Mucosa of descending colon (tissue), 3 donors: ENCODE measurements around the gene LENG1. TPM values are rescaled to one million over a fixed set of nuclear protein-coding genes. Genes with fewer than 3 reads are reported as not detected.

Experiments
- ATAC-seq: fragments of 200-7000 bp; cut with Tn5 transposase; one replicate; pipeline ENCODE4 v1.9.1; 2020; ENCODE audit warnings: mild to moderate bottlenecking, moderate library complexity
- DNase-seq, 3 donors: peaks; one replicate each; pipeline ENCODE4 v3.0.0-alpha.2; 2020
- H3K36me3 ChIP-seq: fragments of 200-600 bp; one replicate; pipeline ENCODE4 v1.8.0; 2021; ENCODE audit warnings: low read depth, mild to moderate bottlenecking
- H3K4me1 ChIP-seq: fragments of 200-600 bp; one replicate; pipeline ENCODE4 v1.8.0; 2021; ENCODE audit warnings: low read depth, mild to moderate bottlenecking
- H3K4me3 ChIP-seq: fragments of 200-600 bp; one replicate; pipeline ENCODE4 v1.8.0; 2021; ENCODE audit warnings: mild to moderate bottlenecking
- H3K9me3 ChIP-seq: fragments of 200-600 bp; one replicate; pipeline ENCODE4 v1.8.0; 2021; ENCODE audit warnings: mild to moderate bottlenecking
- CTCF ChIP-seq: fragments of 200-600 bp; IDR thresholded peaks from one replicate; pipeline ENCODE4 v1.8.0; 2022; ENCODE audit warnings: antibody characterized with exemption, mild to moderate bottlenecking
- intact Hi-C, 2 donors: fragments of 100-400 bp; cut with DNase I in 1 of 2; cut with micrococcal nuclease in 1 of 2; formaldehyde crosslinking; loops; one replicate each; pipeline versions ENCODE4 v1.11.0 to v1.11.1; 2022; cut with DNase I, micrococcal nuclease
- total RNA-seq, 3 donors: library from RNA; stranded (reverse); fragmentation: NEBNext Ultra II Directional in 2 of 3; extraction: Animal tissue kit (Norgen Biotek cat#: 25700) in 2 of 3; gene quantifications; one replicate each; pipeline versions ENCODE4 v1.2.1 to v1.2.4, GENCODE V29; 2021 to 2023
- donor health status: DM: no; HTN: no; CAD: no; lungs with moderate emphysema.
- donor health status: DM: no; HTN: no; CAD: no.
- donor health status: DM: no; HTN: yes; CAD: no.

LENG1 gene
- total RNA-seq, 3 donors from 2014 or later: 7.5 to 10.8 (median 8.0) TPM

GRCh38 chr19:54191011-54191810 is 31.7 kb upstream of the LENG1 start, which contains the start of gene TSEN34:
TSEN34 (plus strand) TSS chr19:54191308; CDS start chr19:54191365, 57 bp downstream.
- no peaks in the 10 kb centered on the region for H3K9me3 ChIP-seq
- H3K4me1 ChIP-seq: peaks cover 29% of the 10 kb centered on the region
- H3K36me3 ChIP-seq: peaks cover 23% of the 10 kb centered on the region
- ATAC-seq (peak; percentile 54), DNase-seq (peak in 2 of 3 donors; percentile 91 to 92)
- intact Hi-C loops: no loop called here
- no peak for TF ChIP-seq CTCF
- peak within 1 kb of the TSS; percentile 45 for H3K4me3 ChIP-seq

- ATAC-seq (peak; percentile 70), DNase-seq (peak; percentile 100)
- Histone ChIP-seq H3K4me1 (peaks cover 29% of the 10 kb centered on the region), H3K9me3 (no peaks in the 10 kb centered on the region), H3K4me3 (peak overlapping the region; percentile 45), H3K36me3 (peaks cover 23% of the 10 kb centered on the region)
- TF ChIP-seq CTCF: no peak
- intact Hi-C loops: no loop called here
Observed at GRCh38 chr19:54190503-54191010, 31.0 kb upstream of the LENG1 start.

GRCh38 chr19:54189735-54190502 is 30.4 kb upstream of the LENG1 start:
- intact Hi-C loops: no loop called here
- DNase-seq: peak; percentile 100
- TF ChIP-seq CTCF: no peak
- ATAC-seq: peak; percentile 69
- H3K4me3 ChIP-seq: peak overlapping the region; percentile 45
- H3K36me3 ChIP-seq: peaks cover 23% of the 10 kb centered on the region
- peaks cover 29% of the 10 kb centered on the region for H3K4me1 ChIP-seq
- H3K9me3 ChIP-seq: no peaks in the 10 kb centered on the region

GRCh38 chr19:54189145-54189734 is 29.7 kb upstream of the LENG1 start, which contains the start of gene MBOAT7:
MBOAT7 (minus strand) TSS chr19:54189580; CDS start chr19:54188508, 1,072 bp downstream.
- peaks cover 29% of the 10 kb centered on the region for H3K4me1 ChIP-seq
- intact Hi-C loops: no loop called here
- peak within 1 kb of the TSS; percentile 45 for H3K4me3 ChIP-seq
- DNase-seq: no peak
- peak; percentile 7 for ATAC-seq
- peaks cover 23% of the 10 kb centered on the region for H3K36me3 ChIP-seq
- no peaks in the 10 kb centered on the region for H3K9me3 ChIP-seq
- no peak for TF ChIP-seq CTCF

GRCh38 chr19:54188215-54188871 is 28.8 kb upstream of the LENG1 start:
- peaks cover 17% of the 10 kb centered on the region for H3K36me3 ChIP-seq
- peak overlapping the region; percentile 45 for H3K4me3 ChIP-seq
- no peaks in the 10 kb centered on the region for H3K9me3 ChIP-seq
- intact Hi-C loops: no loop called here
- TF ChIP-seq CTCF: no peak
- peak; percentile 55 to 65 (median 64) for DNase-seq
- H3K4me1 ChIP-seq: peaks cover 29% of the 10 kb centered on the region
- no peak for ATAC-seq
